Panc1 (cell line): ENCODE results near the gene TRIOBP.

Experiments used
- CTCF ChIP-seq: fragments of 450-650 bp; IDR thresholded peaks from 2 replicates; pipeline ENCODE4 v1.5.1; 2017; ENCODE audit warnings: mild to moderate bottlenecking
- POLR2AphosphoS5 ChIP-seq: IDR thresholded peaks from 2 replicates; pipeline ENCODE4 v1.6.1; 2012; ENCODE audit warnings: mild to moderate bottlenecking, low read depth, low read length, moderate library complexity
- REST ChIP-seq, 2 experiments: IDR thresholded peaks; 2 replicates each; pipeline ENCODE4 v1.6.1; 2011 to 2012; ENCODE audit warnings: low read depth in 2 of 2, control low read depth in 1 of 2, low read length in 1 of 2, mild to moderate bottlenecking in 1 of 2, moderate library complexity in 1 of 2; ENCODE audit not compliant: insufficient read depth in 1 of 2
- SIN3A ChIP-seq: IDR thresholded peaks from 2 replicates; pipeline ENCODE4 v1.6.1; 2012; ENCODE audit warnings: low read depth, mild to moderate bottlenecking, low read length, moderate library complexity, borderline replicate concordance; ENCODE audit not compliant: insufficient read depth

- TF ChIP-seq CTCF (no peak), REST (IDR thresholded peaks at IDR 0.05; ENCODE audit: insufficient read depth in 1 of 2, low read depth in 2 of 2, low read length in 1 of 2) (no peak), SIN3A (no peak), POLR2AphosphoS5 (no peak)
Observed at GRCh38 chr22:37660709-37661045, 36.2 kb upstream of the TRIOBP start.
